ENCODE data around the gene RNASE11.

DNA sequence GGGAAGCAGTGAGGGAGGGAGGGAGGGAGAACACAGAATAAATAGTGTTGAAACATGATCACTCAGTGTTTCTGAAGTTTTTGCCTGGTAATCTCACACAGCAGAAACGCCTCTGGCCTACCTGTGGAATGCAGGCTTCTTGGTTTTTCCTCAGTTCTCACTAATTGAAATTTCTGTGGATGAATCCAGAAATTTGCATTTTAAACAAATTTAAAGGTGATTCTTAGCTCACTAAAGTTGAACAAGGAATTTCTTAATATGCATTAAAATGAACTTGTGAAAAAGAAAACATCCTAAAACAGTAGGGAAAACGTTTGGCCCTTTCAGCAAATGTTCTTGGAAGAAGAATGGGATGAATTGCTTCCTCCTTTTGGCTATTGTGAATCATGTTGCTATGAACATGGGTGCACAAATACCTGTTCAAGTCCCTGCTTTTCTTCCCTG, 28.3 kb downstream of the RNASE11 start:
- TF ChIP-seq POLR2A (IDR thresholded peaks at IDR 0.05) (no peak), POLR2AphosphoS5 (IDR thresholded peaks at IDR 0.05; ENCODE audit: insufficient read depth in 1 of 2, low read depth in 1 of 2) (no peak)
- TF ChIP-seq, protein P1, sequence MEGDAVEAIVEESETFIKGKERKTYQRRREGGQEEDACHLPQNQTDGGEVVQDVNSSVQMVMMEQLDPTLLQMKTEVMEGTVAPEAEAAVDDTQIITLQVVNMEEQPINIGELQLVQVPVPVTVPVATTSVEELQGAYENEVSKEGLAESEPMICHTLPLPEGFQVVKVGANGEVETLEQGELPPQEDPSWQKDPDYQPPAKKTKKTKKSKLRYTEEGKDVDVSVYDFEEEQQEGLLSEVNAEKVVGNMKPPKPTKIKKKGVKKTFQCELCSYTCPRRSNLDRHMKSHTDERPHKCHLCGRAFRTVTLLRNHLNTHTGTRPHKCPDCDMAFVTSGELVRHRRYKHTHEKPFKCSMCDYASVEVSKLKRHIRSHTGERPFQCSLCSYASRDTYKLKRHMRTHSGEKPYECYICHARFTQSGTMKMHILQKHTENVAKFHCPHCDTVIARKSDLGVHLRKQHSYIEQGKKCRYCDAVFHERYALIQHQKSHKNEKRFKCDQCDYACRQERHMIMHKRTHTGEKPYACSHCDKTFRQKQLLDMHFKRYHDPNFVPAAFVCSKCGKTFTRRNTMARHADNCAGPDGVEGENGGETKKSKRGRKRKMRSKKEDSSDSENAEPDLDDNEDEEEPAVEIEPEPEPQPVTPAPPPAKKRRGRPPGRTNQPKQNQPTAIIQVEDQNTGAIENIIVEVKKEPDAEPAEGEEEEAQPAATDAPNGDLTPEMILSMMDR (IDR thresholded peaks at IDR 0.05): no peak
